NCI-H1092 treated with DMSO at 0.1 percent for 48 hours (cell line): ENCODE results near the gene UACA.
"Not testable (repeated sequence)": the region's sequence is repeated elsewhere in the genome, so short reads cannot be mapped to it uniquely, and the experiment has no call there.

Experiments
- DNase-seq: peaks from one replicate; lab custom pipeline; 2025; lab: John Stamatoyannopoulos, UW

The UACA gene

GRCh38 chr15:70627322-70627721, 136.0 kb downstream of the UACA start:
- no peak for DNase-seq

- no peak for DNase-seq
Observed at GRCh38 chr15:70625438-70625837, 137.9 kb downstream of the UACA start.

GRCh38 chr15:70625011-70625410, 138.3 kb downstream of the UACA start:
- DNase-seq = no peak

- DNase-seq = no peak
Observed at GRCh38 chr15:70618929-70619328, 144.4 kb downstream of the UACA start.

- DNase-seq = no peak
Observed at GRCh38 chr15:70617911-70618287, 145.5 kb downstream of the UACA start.

- DNase-seq = no peak
Observed at GRCh38 chr15:70617076-70617910, 146.1 kb downstream of the UACA start.

GRCh38 chr15:70616311-70616756, 147.0 kb downstream of the UACA start:
- not testable (repeated sequence) for DNase-seq

GRCh38 chr15:70615435-70616310, 147.7 kb downstream of the UACA start:
- DNase-seq = no peak

GRCh38 chr15:70614221-70614620, 149.1 kb downstream of the UACA start:
- DNase-seq = no peak

- DNase-seq = no peak
Observed at GRCh38 chr15:70613271-70613670, 150.1 kb downstream of the UACA start.

GRCh38 chr15:70611286-70611685, 152.1 kb downstream of the UACA start:
- no peak for DNase-seq

GRCh38 chr15:70610541-70610940, 152.8 kb downstream of the UACA start:
- DNase-seq = no peak

GRCh38 chr15:70609889-70610288, 153.5 kb downstream of the UACA start:
- DNase-seq = no peak

- no peak for DNase-seq
Observed at GRCh38 chr15:70608144-70608543, 155.2 kb downstream of the UACA start.

- DNase-seq = peak; percentile 72
Observed at GRCh38 chr15:70605606-70606410, 157.6 kb downstream of the UACA start.

GRCh38 chr15:70604666-70605315, 158.6 kb downstream of the UACA start:
- peak; percentile 34 for DNase-seq
